NCI-H187 treated with DMSO at 0.1 percent for 48 hours (cell line): ENCODE results near the gene CHCHD3.

ENCODE experiments used
- DNase-seq: peaks from one replicate; lab custom pipeline; 2025; lab: John Stamatoyannopoulos, UW

Gene CHCHD3

GRCh38 chr7:132742189-132742612 lies 339.7 kb downstream of the CHCHD3 start:
- DNase-seq, result no peak

DNA sequence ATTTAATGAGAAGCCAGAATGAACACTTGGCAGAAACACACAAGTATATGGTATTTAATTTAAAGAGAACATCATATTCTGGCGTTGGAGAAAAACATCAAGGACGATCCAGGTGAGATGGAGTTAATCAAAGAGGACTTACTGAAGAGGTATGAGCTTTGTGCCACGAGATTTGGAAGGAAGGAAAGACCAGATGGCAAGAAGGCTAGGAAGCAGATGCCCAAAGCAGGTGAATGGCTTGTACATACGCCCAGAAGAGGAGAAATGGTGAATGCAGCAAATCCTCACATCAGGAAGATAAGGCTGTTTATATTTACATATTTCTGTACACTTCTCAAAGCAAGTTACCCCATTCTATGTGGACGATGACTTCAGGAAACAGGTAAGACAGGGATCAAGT lies 341.7 kb downstream of the CHCHD3 start:
- DNase-seq, result no peak

- no peak for DNase-seq
These were observed 342.5 kb downstream of the CHCHD3 start for GRCh38 chr7:132739271-132739955.

DNA sequence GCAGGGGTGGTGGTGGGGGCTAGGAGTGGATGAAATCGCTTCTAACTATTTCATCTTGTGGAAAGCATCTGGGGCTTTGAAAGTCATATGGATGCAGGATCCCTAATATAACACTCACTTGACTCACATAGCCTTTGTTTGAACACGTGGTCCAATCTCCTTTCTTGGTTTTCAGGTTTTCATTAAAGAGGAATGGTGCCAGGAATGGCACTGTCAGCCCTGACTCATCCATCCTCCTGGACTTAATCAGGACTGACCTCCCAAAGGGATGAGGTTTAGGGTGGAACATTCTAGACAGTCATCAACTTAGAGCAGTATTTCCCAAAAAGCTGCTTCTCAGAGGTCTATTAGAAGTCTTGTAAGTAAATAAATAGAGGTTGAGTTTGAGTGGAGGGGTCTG lies 343.6 kb downstream of the CHCHD3 start:
- no peak for DNase-seq

DNA sequence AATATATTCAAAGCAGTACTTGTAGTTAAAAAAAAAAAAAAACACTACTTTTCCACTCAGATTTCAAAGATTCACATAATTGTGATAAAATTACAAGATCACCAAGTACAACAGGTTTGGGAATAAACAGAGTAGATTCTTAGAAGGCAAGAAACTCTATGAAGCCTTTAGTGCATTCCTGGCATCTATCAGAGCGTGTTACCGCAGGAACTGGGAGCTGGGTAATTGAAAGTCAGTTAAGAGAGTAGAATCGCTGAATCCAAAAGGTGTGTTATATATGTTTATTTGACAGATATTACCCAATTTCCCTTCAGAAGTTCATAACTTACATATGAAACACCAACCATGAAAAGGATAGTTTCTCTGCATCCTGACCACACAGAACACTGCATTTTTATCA lies 346.4 kb downstream of the CHCHD3 start:
- no peak for DNase-seq
